ENCODE data around the gene NRXN3. TPM values are rescaled to one million over a fixed set of nuclear protein-coding genes. Genes with fewer than 3 reads are reported as not detected.

NRXN3 gene
- total RNA-seq, 1 experiment from 2014 or later = not detected

DNA sequence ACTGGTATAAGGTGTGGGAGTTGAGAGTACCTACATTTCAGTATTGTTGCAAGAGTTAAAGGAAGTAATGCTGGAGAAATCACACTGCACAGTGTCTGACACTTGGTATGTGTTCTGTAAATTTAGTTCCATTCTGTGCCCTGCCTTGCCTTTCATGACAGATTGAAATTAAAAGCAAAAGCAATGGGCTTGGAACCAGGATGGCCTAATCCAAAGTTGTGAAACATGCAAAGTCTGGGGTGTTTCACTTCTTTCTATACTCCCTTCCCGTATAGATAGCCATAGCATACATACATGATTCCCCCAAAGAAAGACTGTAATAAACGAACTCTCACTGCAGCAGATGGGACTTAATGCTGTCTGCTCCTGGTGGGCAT, 281.1 kb downstream of the NRXN3 start:
- POLR2A ChIA-PET = no interaction called here
- Histone ChIP-seq H3K27me3 (ENCODE audit: insufficient read depth, low read length) (no peaks in the 10 kb centered on the region; the same call in 1 of the 2 replicates), H3K79me2 (ENCODE audit: insufficient read depth, low read length) (no peaks in the 10 kb centered on the region), H4K20me1 (ENCODE audit: insufficient read depth) (no peaks in the 10 kb centered on the region), H3K4me3 (replicated peaks in 1 of 2; ENCODE audit: low read depth in 1 of 2, low read length in 2 of 2) (no peak overlapping the region), H3K9ac (ENCODE audit: low read length) (no peak overlapping the region), H2AFZ (ENCODE audit: low read depth, low read length, poor library complexity, severe bottlenecking) (no peak overlapping the region), H3K36me3 (ENCODE audit: control insufficient read depth in 1 of 2, insufficient read depth in 2 of 2, low read length in 2 of 2) (no peaks in the 10 kb centered on the region), H3K4me1 (ENCODE audit: control insufficient read depth in 1 of 2, insufficient read depth in 2 of 2, low read length in 2 of 2) (no peaks in the 10 kb centered on the region), H3K9me3 (ENCODE audit: control insufficient read depth in 1 of 2, insufficient read depth in 1 of 2, low read depth in 1 of 2, low read length in 2 of 2) (no peaks in the 10 kb centered on the region), H3K4me2 (ENCODE audit: low read length) (no peak overlapping the region), H3K9me2 (ENCODE audit: insufficient read depth) (no peaks in the 10 kb centered on the region), H3K27ac (ENCODE audit: low read depth, low read length) (no peak overlapping the region)
- TF ChIP-seq POLR2A (IDR thresholded peaks at IDR 0.05; ENCODE audit: borderline replicate concordance, extremely low read depth, insufficient read depth, insufficient read length) (no peak), CEBPB (IDR thresholded peaks at IDR 0.05; ENCODE audit: low read depth) (no peak), RAD21 (IDR thresholded peaks at IDR 0.05; ENCODE audit: low read depth) (no peak), ZFX (IDR thresholded peaks at IDR 0.05) (no peak), SIN3A (IDR thresholded peaks at IDR 0.05; ENCODE audit: low read depth) (no peak), EGR1 (IDR thresholded peaks at IDR 0.05; ENCODE audit: low read depth) (no peak), YY1 (IDR thresholded peaks at IDR 0.05; ENCODE audit: extremely low read depth, insufficient replicate concordance, low read depth, low read length) (no peak), EZH2phosphoT487 (IDR thresholded peaks at IDR 0.05; ENCODE audit: borderline replicate concordance) (no peak), ZBTB33 (IDR thresholded peaks at IDR 0.05; ENCODE audit: extremely low read depth, insufficient replicate concordance, low read length) (no peak), ELF1 (IDR thresholded peaks at IDR 0.05; ENCODE audit: borderline replicate concordance, low read depth) (no peak), SP1 (IDR thresholded peaks at IDR 0.05; ENCODE audit: low read depth) (no peak)
- TF ChIP-seq, protein P1, sequence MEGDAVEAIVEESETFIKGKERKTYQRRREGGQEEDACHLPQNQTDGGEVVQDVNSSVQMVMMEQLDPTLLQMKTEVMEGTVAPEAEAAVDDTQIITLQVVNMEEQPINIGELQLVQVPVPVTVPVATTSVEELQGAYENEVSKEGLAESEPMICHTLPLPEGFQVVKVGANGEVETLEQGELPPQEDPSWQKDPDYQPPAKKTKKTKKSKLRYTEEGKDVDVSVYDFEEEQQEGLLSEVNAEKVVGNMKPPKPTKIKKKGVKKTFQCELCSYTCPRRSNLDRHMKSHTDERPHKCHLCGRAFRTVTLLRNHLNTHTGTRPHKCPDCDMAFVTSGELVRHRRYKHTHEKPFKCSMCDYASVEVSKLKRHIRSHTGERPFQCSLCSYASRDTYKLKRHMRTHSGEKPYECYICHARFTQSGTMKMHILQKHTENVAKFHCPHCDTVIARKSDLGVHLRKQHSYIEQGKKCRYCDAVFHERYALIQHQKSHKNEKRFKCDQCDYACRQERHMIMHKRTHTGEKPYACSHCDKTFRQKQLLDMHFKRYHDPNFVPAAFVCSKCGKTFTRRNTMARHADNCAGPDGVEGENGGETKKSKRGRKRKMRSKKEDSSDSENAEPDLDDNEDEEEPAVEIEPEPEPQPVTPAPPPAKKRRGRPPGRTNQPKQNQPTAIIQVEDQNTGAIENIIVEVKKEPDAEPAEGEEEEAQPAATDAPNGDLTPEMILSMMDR (IDR thresholded peaks at IDR 0.05 in 2 of 3, conservative IDR thresholded peaks at IDR 0.05 in 1 of 3; ENCODE audit: borderline replicate concordance in 1 of 3, insufficient read depth in 1 of 3, low read depth in 2 of 3, low read length in 2 of 3) = no peak
- intact Hi-C loops (cut with micrococcal nuclease) = no loop called here
- CTCF ChIA-PET = no interaction called here
- DNase-seq (ENCODE audit: low read depth, low spot score) (no peak), ATAC-seq (no peak)
- RAD21 ChIA-PET (ENCODE audit: low non-redundant PET in 1 of 2, low total read pairs in 2 of 2, uncharacterized antibody in 2 of 2, unreplicated experiment in 2 of 2) = no interaction called here
- no TSS peak for BruUV-seq (replicated peaks)

Data from HCT116 (cell line).